ENCODE measurements around the gene MRPS12.
"Not testable (repeated sequence)": the region's sequence is repeated elsewhere in the genome, so short reads cannot be mapped to it uniquely, and the experiment has no call there.

The MRPS12 gene

GRCh38 chr19:38933544-38933943 is 2.8 kb downstream of the MRPS12 start:
- no peaks in the 10 kb centered on the region for H3K27me3 ChIP-seq (replicated peaks)
- peaks cover 2% of the 10 kb centered on the region for H3K36me3 ChIP-seq (replicated peaks)
- TF ChIP-seq CTCF (IDR thresholded peaks at IDR 0.05; ENCODE audit: low read depth, low read length, missing control alignments) = no peak
- no peak overlapping the region for H3K27ac ChIP-seq
- in situ Hi-C loops (cut with HindIII; ENCODE audit: low pct_ligation_motif_present, low sequenced_read_pairs) = no loop called here
- no peak for DNase-seq
- no peak overlapping the region for H3K4me3 ChIP-seq (ENCODE audit: low read depth, low read length)

- DNase-seq = no peak
- no peak for TF ChIP-seq CTCF (IDR thresholded peaks at IDR 0.05; ENCODE audit: low read depth, low read length, missing control alignments)
Measured at GRCh38 chr19:38939957-38940356, 9.2 kb downstream of the MRPS12 start.

GRCh38 chr19:38941466-38941865 is 10.7 kb downstream of the MRPS12 start:
- DNase-seq; H3K27ac ChIP-seq; in situ Hi-C loops (cut with HindIII; ENCODE audit: low pct_ligation_motif_present, low sequenced_read_pairs); H3K27me3 ChIP-seq (replicated peaks); H3K36me3 ChIP-seq (replicated peaks); H3K4me3 ChIP-seq (ENCODE audit: low read depth, low read length): not testable (repeated sequence)

More at GRCh38 chr19:38939957-38940356, 9.2 kb downstream of the MRPS12 start:
- Histone ChIP-seq H3K36me3 (replicated peaks) (peaks cover 4% of the 10 kb centered on the region), H3K27ac (no peak overlapping the region), H3K27me3 (replicated peaks) (no peaks in the 10 kb centered on the region), H3K4me3 (ENCODE audit: low read depth, low read length) (no peak overlapping the region)
- in situ Hi-C loops (cut with HindIII; ENCODE audit: low pct_ligation_motif_present, low sequenced_read_pairs) = no loop called here

GRCh38 chr19:38941979-38942378 is 11.2 kb downstream of the MRPS12 start:
- Histone ChIP-seq H3K36me3 (replicated peaks) (peaks cover 9% of the 10 kb centered on the region), H3K27ac (no peak overlapping the region), H3K27me3 (replicated peaks) (no peaks in the 10 kb centered on the region), H3K4me3 (ENCODE audit: low read depth, low read length) (no peak overlapping the region)
- in situ Hi-C loops (cut with HindIII; ENCODE audit: low pct_ligation_motif_present, low sequenced_read_pairs) = no loop called here
- DNase-seq = no peak
- no peak for TF ChIP-seq CTCF (IDR thresholded peaks at IDR 0.05; ENCODE audit: low read depth, low read length, missing control alignments)

DNA sequence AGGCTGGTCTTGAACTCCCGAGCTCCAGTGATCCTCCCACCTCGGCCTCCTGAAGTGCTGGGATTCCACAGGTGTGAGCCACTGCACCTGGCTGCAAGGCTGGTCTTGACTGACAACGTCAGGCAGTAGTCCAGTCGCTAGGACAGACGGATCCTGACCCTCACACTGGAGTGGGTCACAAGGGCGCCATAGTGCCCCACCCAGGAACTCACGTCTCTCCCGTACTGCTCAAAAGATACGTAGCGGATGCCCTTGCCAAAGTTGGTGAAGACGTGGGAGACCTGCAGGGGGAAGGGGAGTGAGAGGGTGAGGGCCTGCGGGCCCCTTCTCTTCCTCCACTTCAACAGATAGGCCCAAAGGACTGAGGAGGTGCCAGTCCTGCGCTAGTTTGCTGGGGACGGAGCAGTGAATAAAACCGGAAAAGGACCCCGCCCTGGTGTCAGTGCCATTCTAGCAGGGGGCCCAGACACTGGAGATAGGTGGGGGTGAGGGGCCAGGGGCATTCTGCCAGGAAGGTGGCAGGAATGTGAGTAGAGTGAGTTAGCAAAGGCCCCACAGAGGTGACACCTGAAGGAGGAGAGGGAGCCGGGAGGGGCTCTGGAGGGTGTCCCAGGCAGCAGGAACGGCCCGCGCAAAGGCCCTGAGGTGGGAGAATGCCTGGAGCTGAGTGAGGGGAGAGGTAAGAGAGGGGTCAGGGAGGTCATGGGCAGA is 11.9 kb downstream of the MRPS12 start:
- no peaks in the 10 kb centered on the region for H3K27me3 ChIP-seq (replicated peaks)
- no peak for DNase-seq
- H3K4me3 ChIP-seq (ENCODE audit: low read depth, low read length) = no peak overlapping the region
- no peak for TF ChIP-seq CTCF (IDR thresholded peaks at IDR 0.05; ENCODE audit: low read depth, low read length, missing control alignments)
- in situ Hi-C loops (cut with HindIII; ENCODE audit: low pct_ligation_motif_present, low sequenced_read_pairs) = no loop called here
- H3K27ac ChIP-seq = no peak overlapping the region
- peaks cover 9% of the 10 kb centered on the region for H3K36me3 ChIP-seq (replicated peaks)

GRCh38 chr19:38944981-38945506 is 14.3 kb downstream of the MRPS12 start:
- DNase-seq = no peak
- no peak for TF ChIP-seq CTCF (IDR thresholded peaks at IDR 0.05; ENCODE audit: low read depth, low read length, missing control alignments)
- in situ Hi-C loops (cut with HindIII; ENCODE audit: low pct_ligation_motif_present, low sequenced_read_pairs) = no loop called here
- Histone ChIP-seq H3K4me3 (ENCODE audit: low read depth, low read length) (no peak overlapping the region), H3K27me3 (replicated peaks) (no peaks in the 10 kb centered on the region), H3K36me3 (replicated peaks) (peaks cover 9% of the 10 kb centered on the region), H3K27ac (no peak overlapping the region)
